Islet of Langerhans (tissue), 1 donor: ENCODE data around the gene NXT1.

Source experiments
- FAIRE-seq: peaks from one replicate; lab custom pipeline; 2011; peaks lifted over from hg19 to GRCh38; lab: Jason Lieb, UNC

NXT1 gene

GRCh38 chr20:23391707-23392310 is 41.2 kb downstream of the NXT1 start:
- no peak for FAIRE-seq

GRCh38 chr20:23393996-23394775 is 43.6 kb downstream of the NXT1 start:
- FAIRE-seq: no peak

- no peak for FAIRE-seq
Observed at GRCh38 chr20:23396950-23397627, 46.5 kb downstream of the NXT1 start.

DNA sequence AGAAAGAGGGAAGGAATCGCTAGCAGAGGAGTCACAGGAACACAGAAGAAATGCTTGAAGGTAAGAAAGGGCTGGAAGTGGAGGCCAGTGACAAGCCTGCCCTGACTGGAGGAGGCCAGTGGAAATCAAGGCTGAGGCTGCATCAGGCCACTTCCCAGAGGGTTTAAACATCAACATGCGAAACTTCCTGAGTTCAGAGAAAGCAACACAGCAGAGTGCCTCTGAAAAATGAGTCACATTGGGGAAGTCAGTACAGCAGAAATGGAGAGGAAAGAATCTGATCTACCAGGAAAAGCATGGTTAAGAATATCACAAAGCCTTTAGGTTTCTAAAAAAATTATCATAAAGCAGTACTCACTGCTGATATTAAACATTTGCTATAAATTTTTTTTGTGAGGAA is 47.4 kb downstream of the NXT1 start:
- no peak for FAIRE-seq

- FAIRE-seq: no peak
Observed at GRCh38 chr20:23399568-23400241, 49.1 kb downstream of the NXT1 start.

- FAIRE-seq: no peak
Observed at GRCh38 chr20:23401051-23401450, 50.5 kb downstream of the NXT1 start.

GRCh38 chr20:23403751-23404150 is 53.2 kb downstream of the NXT1 start:
- no peak for FAIRE-seq

DNA sequence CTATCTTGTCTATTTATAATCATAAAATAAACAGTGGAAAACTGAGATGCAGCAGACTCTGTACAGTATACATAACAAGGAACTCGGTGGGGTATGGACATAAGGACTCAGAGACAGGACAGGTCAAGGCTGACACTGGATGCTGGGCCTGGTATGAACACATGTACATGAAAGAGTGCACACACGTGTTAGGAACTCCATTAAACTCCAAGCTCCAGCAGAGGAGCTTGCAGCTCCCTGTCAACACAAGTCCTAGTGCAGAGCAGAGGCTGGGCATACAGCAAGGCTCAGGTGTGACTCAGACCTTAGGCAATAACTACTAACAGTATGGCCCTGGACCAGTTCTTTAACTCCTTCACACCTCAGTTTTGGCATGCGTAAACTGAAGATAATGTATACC is 53.6 kb downstream of the NXT1 start:
- no peak for FAIRE-seq
